GM20431 (cell line): Measurements from ENCODE around the gene HNRNPA0.

Source experiments
- in situ Hi-C: fragments of 300-500 bp; cut with MseI, MboI; formaldehyde crosslinking; loops from one replicate; pipeline ENCODE4 v1.15.0; 2020; ENCODE audit warnings: low sequenced_read_pairs; ENCODE audit not compliant: unreplicated experiment

Gene HNRNPA0

DNA sequence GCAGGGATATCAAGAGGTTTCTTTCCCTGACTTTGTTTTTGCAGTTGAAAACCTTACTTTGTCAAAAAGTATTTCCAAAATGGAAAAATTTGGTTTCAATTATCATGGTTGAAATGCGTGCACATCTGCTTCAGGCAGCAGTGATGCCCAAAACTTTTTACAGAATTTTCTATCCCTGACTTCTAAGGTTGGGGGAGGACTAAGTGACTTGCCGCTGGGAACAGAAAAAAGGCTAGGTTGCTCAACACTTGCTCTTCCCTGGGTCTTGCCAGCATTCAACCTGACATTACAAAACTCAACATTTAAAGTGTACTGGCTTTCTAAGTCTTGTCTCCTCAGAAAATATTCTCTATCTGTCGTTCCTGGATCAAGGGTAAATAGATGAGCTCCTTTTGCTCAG lies 23.0 kb downstream of the HNRNPA0 start:
- in situ Hi-C loops = loop anchor here (10.0 kb wide), 1 partner anchor 76 kb away; no protein-coding TSS in a partner anchor

DNA sequence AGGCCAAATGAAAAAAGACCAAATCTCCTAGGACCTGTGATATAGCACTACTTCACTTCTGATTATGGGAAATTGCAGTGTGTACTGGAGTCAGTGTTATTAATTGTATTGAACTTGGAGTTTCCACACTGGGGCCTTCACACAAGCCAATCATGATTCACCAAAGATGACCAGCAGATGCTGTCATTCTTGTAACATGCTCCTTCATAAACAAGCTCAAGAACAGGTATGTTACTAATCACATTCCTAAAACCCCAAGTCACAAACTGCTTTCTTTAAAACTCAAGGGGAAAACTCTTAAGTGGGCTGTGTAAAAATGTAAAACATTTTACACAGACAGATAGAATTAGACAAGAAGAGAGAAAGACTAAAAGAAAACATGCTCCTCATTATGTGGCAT lies 23.8 kb downstream of the HNRNPA0 start:
- in situ Hi-C loops = loop anchor here (10.0 kb wide), 1 partner anchor 76 kb away; no protein-coding TSS in a partner anchor

GRCh38 chr5:137728048-137728447 lies 26.1 kb downstream of the HNRNPA0 start:
- in situ Hi-C loops = no loop called here

DNA sequence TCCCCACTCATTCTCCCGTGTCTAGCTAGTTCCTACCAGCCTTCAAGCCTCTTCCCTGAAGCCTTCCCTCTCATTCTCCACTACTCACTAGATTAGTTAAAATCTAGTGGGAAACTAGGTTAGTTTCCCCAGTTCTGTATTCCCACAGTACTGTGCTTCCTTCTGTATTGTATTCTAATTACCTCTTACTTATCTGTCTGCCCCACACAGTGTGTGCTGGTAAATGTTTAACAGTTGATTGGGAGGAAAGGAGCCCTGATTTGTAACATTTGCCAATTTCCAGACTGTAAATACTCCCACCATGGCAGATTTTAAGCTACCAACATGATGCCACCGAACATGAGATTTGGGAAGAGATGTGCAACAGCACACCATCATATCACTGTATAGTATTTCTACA lies 26.5 kb downstream of the HNRNPA0 start:
- in situ Hi-C loops = no loop called here

DNA sequence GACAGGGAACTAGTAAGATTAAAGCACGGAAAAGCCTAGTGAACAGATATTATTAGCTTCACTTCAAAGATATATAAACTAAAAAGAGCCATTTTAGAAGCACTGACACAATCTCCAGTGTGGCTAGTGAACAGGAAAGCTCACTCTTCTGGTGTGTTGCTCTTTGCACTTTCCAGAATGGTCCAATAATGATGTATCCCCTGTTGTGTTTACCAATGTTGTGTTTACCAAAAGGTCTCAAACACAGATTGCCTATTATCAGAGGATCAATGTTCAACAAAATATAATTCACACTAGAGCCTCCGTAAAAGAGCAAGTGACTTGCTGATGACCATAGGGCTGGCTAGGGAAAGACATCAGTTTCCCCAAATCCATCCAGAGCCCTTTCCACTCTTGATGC lies 29.9 kb downstream of the HNRNPA0 start:
- in situ Hi-C loops = no loop called here

- in situ Hi-C loops = no loop called here
These were observed 35.6 kb downstream of the HNRNPA0 start for GRCh38 chr5:137718611-137719010.

DNA sequence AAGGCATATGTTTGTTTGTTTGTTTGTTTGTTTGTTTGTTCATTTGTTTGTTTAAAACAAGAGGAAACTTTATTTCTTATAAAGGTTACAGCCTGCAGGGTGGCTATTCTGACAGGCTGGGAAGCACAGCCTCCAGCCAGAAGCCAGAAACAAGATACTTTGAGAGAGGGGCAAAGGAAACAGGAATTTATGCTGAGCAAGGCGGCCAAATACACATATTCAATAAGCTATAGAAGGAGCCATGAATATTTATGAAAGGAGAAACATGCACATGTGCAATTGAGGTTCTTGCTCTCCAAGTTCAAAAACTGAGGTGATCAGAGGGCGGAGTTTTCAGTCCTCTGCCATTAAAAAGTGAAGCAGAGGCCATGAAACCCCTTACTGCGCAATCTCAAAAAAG lies 37.8 kb downstream of the HNRNPA0 start:
- in situ Hi-C loops = no loop called here

- in situ Hi-C loops = no loop called here
These were observed 38.7 kb downstream of the HNRNPA0 start for GRCh38 chr5:137715456-137715855.

DNA sequence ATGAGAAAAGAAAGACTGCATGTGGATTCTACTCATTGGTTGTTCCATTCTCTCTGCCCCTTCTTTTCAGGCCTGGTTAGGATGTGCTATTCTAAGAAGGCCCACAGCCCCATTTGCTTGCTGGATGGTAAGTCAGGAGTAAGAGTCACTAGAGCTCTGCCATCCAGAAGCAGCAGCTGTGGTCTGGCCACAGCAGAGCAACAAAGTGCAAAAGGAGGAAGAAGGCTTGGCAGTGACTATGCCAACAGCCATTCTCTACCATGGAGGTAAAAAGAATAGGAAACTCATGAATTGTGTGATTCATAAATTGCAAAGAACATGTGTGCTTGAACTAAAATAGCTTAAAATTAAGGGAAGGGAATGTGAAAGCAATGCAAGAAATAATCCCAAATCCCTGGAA lies 39.2 kb downstream of the HNRNPA0 start:
- in situ Hi-C loops = no loop called here

- in situ Hi-C loops = no loop called here
These were observed 39.7 kb downstream of the HNRNPA0 start for GRCh38 chr5:137714494-137714893.

GRCh38 chr5:137712139-137712667 lies 42.0 kb downstream of the HNRNPA0 start:
- in situ Hi-C loops = no loop called here

DNA sequence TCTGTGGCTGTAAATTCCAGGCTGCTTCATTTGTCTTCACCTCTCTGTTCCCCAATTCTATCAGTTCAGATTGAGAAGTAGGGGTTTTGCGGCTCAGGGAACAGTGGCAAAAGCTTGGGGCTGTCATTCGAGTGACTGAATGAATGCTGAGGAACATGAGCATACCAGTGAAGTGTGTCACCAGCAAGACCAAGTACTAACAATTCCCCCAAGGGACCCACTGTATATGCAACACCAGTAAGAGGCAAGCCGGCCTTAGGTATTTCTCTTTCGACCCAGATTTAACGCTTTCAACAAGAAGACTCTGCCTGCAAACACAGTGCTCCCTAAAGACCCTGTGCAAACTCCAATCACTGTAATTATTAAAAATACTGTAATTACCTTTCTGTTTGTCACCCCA lies 44.1 kb downstream of the HNRNPA0 start:
- in situ Hi-C loops = no loop called here

DNA sequence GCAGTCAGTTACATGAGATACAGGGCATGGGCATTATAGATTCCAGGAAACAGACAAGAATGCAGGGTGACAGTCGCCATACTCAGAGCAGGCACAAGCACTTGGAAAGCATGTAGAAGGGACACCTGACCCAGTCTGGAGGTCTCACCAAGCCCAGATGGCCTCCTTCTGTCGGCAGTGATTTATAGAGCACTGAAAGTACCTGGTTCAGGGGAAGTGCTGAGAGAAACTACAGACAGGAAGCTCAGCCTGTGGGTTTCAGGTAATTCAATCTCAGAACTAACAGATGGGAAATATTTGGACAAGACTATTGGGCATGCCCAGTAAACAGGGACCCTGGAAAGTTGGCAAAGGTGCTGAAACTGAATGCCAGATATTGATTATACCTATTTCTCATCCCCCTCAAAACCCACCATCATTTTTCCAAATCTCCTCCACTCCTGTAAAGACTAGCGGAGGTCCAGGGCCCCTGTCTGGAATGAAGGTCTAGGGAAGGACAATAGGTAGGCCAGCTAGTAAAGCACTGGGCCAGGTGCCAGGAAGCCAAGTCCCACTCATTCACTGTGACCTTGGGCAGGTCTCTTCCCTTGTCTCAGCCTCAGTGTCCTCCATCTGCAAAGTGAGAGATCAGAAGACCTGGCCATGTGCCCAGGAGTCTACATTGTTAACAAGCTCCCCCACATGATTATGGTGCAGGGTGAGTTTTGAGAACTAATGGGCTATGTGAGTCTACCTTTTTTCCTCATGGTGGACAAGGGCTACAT lies 45.2 kb downstream of the HNRNPA0 start:
- in situ Hi-C loops = no loop called here

DNA sequence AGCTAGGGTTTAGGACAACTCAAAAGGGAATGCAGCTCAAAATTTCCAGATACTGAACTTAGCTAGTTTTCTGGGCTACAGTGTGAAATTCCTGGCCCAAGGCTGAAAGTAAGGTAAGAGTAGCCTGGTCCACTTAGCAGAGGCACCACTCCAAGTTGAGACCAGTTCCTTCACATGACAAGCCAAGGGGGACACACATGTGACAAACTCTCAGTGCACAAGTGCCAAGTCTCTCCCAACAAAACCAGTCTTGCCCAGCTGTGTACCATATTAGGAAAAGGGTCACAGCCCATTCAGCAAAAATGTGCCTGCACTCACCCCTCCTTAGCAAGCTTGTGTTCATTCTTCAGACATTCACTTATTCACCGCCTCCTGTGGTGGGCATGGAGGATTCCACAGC lies 46.1 kb downstream of the HNRNPA0 start:
- in situ Hi-C loops = no loop called here

DNA sequence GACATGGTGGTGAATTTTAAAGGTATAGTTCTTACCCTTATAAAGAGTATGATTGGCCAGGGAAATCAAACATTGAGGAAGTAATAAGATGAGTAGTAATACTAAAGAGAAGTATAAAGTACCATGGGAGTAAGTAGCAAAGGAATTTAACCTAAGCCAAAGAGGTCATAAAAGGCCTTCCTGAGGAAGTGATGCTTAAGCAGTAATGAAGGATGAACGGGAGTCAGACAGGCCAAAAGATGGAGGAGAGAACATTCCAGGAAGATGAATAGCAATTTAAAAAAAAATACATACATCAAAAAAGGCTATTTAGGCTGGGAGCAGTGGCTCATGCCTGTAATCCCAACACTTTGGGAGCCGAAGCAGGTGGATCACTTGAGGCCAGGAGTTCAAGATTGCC lies 47.3 kb downstream of the HNRNPA0 start:
- in situ Hi-C loops = no loop called here

GRCh38 chr5:137705106-137705505 lies 49.1 kb downstream of the HNRNPA0 start:
- in situ Hi-C loops = no loop called here

DNA sequence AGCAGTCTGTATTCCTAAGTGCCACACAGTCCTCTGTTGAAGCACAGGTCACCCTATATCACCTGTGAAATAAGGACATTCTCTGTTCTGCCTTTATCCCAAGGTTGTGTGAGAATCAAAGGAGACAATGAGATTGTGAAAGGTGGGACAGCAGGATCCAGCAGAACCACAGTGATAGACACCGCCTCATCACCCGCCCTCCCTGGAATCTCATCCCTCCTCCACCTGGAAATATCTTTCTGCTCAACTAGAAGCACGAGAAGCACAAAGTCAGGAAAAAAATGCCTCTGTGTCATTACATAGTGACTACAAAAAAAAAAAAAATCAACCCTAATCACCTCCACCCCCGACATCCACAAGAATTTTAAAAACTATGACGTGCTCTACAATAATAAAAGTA lies 50.6 kb downstream of the HNRNPA0 start:
- in situ Hi-C loops = no loop called here

DNA sequence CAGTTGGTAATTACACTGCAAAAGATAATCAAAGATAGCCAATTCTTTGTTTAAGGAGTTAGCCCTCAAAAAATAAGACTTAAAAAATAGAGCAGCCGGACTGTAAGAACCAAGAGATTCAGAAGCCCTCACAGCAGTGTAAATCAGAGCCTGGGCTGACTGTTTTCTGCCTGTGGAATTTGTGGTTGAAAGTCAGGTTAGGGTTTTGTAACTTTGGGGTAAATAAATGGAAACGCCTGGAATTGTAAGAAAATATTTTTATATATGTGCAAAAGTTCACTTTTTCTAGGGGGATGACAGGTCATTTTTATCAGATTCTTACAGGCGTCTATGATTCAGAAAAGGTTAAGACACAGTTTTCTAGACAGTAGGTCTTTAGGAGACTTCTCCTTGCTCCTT lies 53.9 kb downstream of the HNRNPA0 start:
- in situ Hi-C loops = no loop called here

DNA sequence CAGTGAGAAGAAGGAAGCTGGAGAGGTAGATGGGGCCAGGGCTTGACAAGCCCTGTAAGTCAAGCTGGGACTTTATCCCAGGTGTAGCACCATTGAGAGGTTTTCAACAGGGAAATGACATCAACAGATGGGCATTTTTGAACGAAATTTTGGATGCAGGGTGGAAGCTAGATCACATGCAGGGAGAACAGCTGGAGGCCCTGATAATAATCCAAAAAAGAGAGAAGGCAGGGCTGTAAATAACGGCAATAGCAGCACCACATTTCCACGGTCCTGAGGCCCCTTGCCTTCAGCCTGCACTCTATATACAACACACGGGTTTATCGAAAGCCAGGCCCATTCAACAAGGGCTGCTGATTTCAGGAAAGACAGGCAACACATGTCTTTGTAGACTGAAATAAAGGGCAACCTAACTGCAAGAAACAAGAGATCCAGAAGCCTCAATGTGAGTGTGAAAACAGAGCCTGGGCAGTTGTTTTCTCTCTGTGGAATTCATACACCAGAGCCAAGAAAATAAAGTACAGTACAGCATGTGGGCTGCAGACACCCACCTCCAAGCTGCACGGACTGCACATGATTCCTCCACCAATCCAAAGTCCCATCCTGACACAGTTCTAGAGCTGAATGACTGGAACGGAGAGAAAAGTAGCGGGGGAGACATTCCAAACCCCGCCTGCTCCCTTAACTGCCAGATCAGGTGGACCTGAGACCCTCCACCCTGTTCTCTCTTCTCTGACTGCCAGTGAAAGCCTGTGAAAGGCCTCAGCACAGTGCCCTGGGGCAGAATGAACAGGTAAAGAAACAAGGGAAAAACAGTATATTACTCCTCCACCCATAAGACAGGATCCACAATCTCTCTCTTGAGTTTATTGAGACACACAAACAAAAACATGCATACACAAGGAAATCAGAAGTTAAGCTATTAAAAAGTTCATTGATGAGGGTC lies 54.6 kb downstream of the HNRNPA0 start:
- in situ Hi-C loops = no loop called here

- in situ Hi-C loops = no loop called here
These were observed 57.7 kb downstream of the HNRNPA0 start for GRCh38 chr5:137696481-137696880.
